Calu3 (cell line): Measurements from ENCODE around the gene ZIC4. TPM values are rescaled to one million over a fixed set of nuclear protein-coding genes. Genes with fewer than 3 reads are reported as not detected.

ENCODE experiments used
- BruUV-seq: library from RNA; stranded (reverse); fragments of 400-500 nt; replicated peaks from 2 replicates; lab custom pipeline; 2021; lab: Mats Ljungman, UMichigan
- CTCF ChIA-PET: fragments of 300-600 bp; sonication (Branson Sonifier 250); formaldehyde crosslinking; loops from one replicate; lab custom pipeline; 2022; ENCODE audit warnings: antibody characterized with exemption; lab: Charles Lee
- DNase-seq: peaks from one replicate; pipeline ENCODE4 v3.0.0; 2022
- H3K27ac Mint-ChIP-seq: one replicate; pipeline ENCODE4 v1.8.0; 2022; ENCODE audit warnings: mixed read lengths; ENCODE audit not compliant: unreplicated experiment
- H3K27me3 Mint-ChIP-seq: one replicate; pipeline ENCODE4 v1.8.0; 2022; ENCODE audit warnings: mixed read lengths; ENCODE audit not compliant: unreplicated experiment
- H3K36me3 Mint-ChIP-seq: one replicate; pipeline ENCODE4 v1.8.0; 2022; ENCODE audit warnings: mild to moderate bottlenecking, moderate library complexity, mixed read lengths; ENCODE audit not compliant: insufficient read depth, unreplicated experiment
- H3K4me1 Mint-ChIP-seq: one replicate; pipeline ENCODE4 v1.8.0; 2022; ENCODE audit warnings: mild to moderate bottlenecking, low read depth, mixed read lengths; ENCODE audit not compliant: unreplicated experiment
- H3K4me3 Mint-ChIP-seq: one replicate; pipeline ENCODE4 v1.8.0; 2022; ENCODE audit warnings: mild to moderate bottlenecking, low read depth, moderate library complexity, mixed read lengths; ENCODE audit not compliant: unreplicated experiment
- H3K9me3 Mint-ChIP-seq: one replicate; pipeline ENCODE4 v1.8.0; 2022; ENCODE audit warnings: low read depth, mixed read lengths; ENCODE audit not compliant: unreplicated experiment
- CTCF ChIP-seq: fragments of 200-600 bp; IDR thresholded peaks from one replicate; pipeline ENCODE4 v1.8.0; 2022; ENCODE audit warnings: antibody characterized with exemption; ENCODE audit not compliant: unreplicated experiment
- intact Hi-C: fragments of 100-400 bp; cut with micrococcal nuclease; formaldehyde crosslinking; loops from one replicate; pipeline ENCODE4 v1.10.0; 2022; ENCODE audit not compliant: unreplicated experiment
- total RNA-seq: library from RNA; stranded (reverse); gene quantifications from 2 replicates; pipeline ENCODE4 v1.2.3, GENCODE V29; 2022

The ZIC4 gene
- total RNA-seq, 1 experiment from 2014 or later = not detected

DNA sequence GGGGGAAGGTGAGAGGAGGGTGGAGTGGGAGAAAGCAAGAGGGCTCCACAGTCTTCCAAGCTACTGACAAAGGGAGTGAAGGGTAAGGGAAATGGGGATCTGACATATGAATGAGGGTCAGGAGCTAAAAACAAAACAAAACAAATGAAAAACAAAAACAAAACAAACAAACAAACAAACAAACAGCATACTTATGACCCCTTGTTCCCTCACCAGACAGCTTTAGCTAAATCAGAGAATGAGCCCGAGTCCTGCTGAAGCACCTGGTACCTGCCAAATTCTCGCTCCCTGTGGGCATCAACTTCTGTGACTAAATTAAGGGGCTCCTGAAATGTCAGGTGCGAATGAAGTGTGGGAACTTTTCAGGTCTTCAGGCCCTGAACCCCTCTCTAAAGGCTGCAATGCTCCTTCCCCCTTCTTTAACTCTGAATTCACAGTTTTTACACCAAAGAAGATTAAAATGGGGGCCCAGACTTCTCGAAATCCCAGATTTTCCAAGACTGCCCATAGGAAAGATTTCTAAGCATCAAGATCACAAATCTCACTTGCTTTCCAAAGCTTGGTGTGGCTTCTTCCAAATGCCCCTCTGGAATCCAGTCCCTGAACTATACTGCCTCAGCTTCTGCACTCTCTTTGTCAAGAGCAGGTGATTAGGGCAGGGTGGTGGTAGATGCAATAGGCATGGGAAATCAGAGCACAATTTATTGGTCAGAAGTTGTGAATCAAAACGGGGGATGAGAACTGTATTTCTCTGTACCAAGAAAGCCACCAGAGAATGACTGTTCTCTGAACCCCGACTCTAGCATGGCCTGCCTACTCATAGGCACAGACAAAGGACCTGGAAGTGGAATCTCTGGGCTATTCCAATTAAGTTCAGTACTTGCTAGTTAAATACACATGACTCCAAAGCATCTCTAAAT is 40.9 kb downstream of the ZIC4 start:
- CTCF ChIA-PET = no interaction called here
- Mint-ChIP-seq H3K36me3 (no peaks in the 10 kb centered on the region), H3K4me3 (no peak overlapping the region), H3K9me3 (no peaks in the 10 kb centered on the region), H3K27me3 (peaks cover 23% of the 10 kb centered on the region), H3K27ac (no peak overlapping the region), H3K4me1 (no peaks in the 10 kb centered on the region)
- intact Hi-C loops = no loop called here
- DNase-seq = no peak
- no peak for TF ChIP-seq CTCF
- BruUV-seq = no TSS peak

DNA sequence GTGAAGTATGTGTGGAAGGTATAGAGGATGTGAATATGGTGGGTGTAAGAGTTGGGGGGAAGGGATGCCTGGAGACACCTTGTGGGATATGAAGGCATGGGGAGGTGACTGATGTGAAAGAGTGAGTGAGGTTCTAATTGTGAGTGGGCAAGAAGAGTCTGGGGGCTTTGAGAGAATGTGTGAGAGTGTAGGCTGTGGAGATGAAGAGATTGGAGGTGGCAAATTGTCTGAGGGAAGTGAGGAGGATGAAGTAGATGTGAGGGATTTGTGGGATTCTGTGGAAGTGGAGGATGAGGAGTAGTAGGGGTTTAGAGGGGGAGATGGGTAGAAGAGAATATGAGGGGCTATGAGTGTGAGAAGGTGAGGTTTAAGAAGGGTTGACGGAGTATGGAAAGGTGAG is 41.6 kb downstream of the ZIC4 start:
- H3K9me3 Mint-ChIP-seq = no peaks in the 10 kb centered on the region
- peaks cover 20% of the 10 kb centered on the region for H3K27me3 Mint-ChIP-seq
- CTCF ChIA-PET = no interaction called here
- H3K27ac Mint-ChIP-seq = no peak overlapping the region
- TF ChIP-seq CTCF = no peak
- no peak for DNase-seq
- intact Hi-C loops = loop anchor here (5.0 kb wide), 1 partner anchor 713 kb away; no protein-coding TSS in a partner anchor
- H3K4me1 Mint-ChIP-seq = no peaks in the 10 kb centered on the region
- H3K4me3 Mint-ChIP-seq = no peak overlapping the region
- H3K36me3 Mint-ChIP-seq = no peaks in the 10 kb centered on the region
- BruUV-seq = no TSS peak

DNA sequence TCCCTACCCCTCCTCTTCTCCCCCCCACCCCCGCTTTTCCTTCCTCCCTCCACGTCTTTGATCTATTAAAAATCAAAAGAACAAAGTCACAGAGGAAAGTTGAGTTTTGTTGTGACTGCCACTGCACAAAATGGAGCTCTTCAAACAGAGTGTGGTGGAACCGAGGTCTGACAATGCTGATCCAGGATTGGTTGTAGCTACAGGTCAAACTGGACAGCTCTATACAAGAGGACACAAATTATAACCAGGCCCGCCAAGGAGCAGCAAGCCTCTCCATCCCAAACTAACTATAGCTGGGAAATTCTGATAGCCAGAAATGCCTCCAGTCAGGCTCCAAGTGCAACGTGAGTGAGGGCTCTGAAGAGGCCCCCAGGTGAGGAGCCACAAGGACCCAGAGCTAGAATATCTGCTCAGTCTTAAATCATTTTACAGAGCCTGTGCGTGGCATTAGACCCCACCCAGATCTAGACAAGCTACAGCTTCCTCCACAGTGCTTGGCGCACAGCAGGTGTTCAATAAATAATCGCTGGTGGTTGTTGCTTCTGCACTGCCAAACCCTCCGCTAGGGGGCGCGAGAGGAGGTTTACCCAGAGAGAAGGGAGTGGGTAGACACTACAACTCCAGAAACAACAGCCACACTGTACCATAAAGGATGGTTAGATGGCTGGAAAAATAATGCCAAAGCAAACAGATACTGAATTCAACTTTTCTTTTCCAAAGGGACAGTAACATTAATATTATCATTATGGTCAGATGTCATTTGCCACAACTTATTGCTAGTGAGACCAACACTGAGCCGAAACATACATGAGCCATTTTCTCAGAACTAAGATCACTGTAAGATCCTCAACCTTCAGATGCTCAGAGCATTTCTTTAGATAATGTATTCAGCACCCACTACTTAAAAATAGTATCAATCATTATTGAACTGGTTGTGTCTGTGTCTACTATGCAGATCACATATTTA is 44.6 kb downstream of the ZIC4 start:
- DNase-seq = peak; percentile 78
- no peaks in the 10 kb centered on the region for H3K27me3 Mint-ChIP-seq
- BruUV-seq = no TSS peak
- H3K9me3 Mint-ChIP-seq = no peaks in the 10 kb centered on the region
- TF ChIP-seq CTCF = peak; percentile 85
- H3K27ac Mint-ChIP-seq = no peak overlapping the region
- CTCF ChIA-PET = interaction anchor here (0.6 to 1.5 kb wide), 4 partner anchors 9 to 44 kb away, joined by 3 to 6 read pairs (median 3); no protein-coding TSS in a partner anchor
- H3K4me3 Mint-ChIP-seq = peak overlapping the region; percentile 3
- H3K4me1 Mint-ChIP-seq = no peaks in the 10 kb centered on the region
- no peaks in the 10 kb centered on the region for H3K36me3 Mint-ChIP-seq
- intact Hi-C loops = loop anchor here (5.0 kb wide), 1 partner anchor 716 kb away; no protein-coding TSS in a partner anchor
